ENCODE results near the gene GOSR1.
"Not testable (repeated sequence)": the region's sequence is repeated elsewhere in the genome, so short reads cannot be mapped to it uniquely, and the experiment has no call there.

The GOSR1 gene

GRCh38 chr17:30477083-30477773, at the start of gene GOSR1:
Gene GOSR1 (plus strand): TSS chr17:30477408. CDS start chr17:30477434, 26 bp downstream.
- DNase-seq = peak; percentile 96

- DNase-seq = no peak
Measured at GRCh38 chr17:30427611-30428010, 49.6 kb upstream of the GOSR1 start.

- DNase-seq = no peak
Measured at GRCh38 chr17:30429155-30429554, 48.1 kb upstream of the GOSR1 start.

- peak; percentile 6 for DNase-seq
Measured at GRCh38 chr17:30433514-30433913, 43.7 kb upstream of the GOSR1 start.

GRCh38 chr17:30436729-30437128, 40.5 kb upstream of the GOSR1 start:
- no peak for DNase-seq

GRCh38 chr17:30443721-30444120, 33.5 kb upstream of the GOSR1 start:
- no peak for DNase-seq

GRCh38 chr17:30446640-30447039, 30.6 kb upstream of the GOSR1 start:
- not testable (repeated sequence) for DNase-seq

- no peak for DNase-seq
Measured at GRCh38 chr17:30449480-30449879, 27.7 kb upstream of the GOSR1 start.

- no peak for DNase-seq
Measured at GRCh38 chr17:30450125-30451027, 26.8 kb upstream of the GOSR1 start.

- DNase-seq = peak; percentile 93
Measured at GRCh38 chr17:30454635-30455034, 22.6 kb upstream of the GOSR1 start.

GRCh38 chr17:30458371-30458770, 18.8 kb upstream of the GOSR1 start:
- DNase-seq = no peak

GRCh38 chr17:30458797-30459413, 18.3 kb upstream of the GOSR1 start:
- DNase-seq = not testable (repeated sequence)

- DNase-seq = no peak
Measured at GRCh38 chr17:30468465-30468864, 8.7 kb upstream of the GOSR1 start.

- DNase-seq = no peak
Measured at GRCh38 chr17:30472238-30472890, 4.8 kb upstream of the GOSR1 start.

GRCh38 chr17:30475206-30475605, 2.0 kb upstream of the GOSR1 start:
- no peak for DNase-seq

GRCh38 chr17:30476726-30477082, 504 bp upstream of the GOSR1 start:
- no peak for DNase-seq

- peak; percentile 68 for DNase-seq
Measured at GRCh38 chr17:30477774-30478115, 537 bp downstream of the GOSR1 start.

- no peak for DNase-seq
Measured at GRCh38 chr17:30482555-30482954, 5.3 kb downstream of the GOSR1 start.

- no peak for DNase-seq
Measured at GRCh38 chr17:30483159-30483558, 6.0 kb downstream of the GOSR1 start.

GRCh38 chr17:30493780-30494179, 16.6 kb downstream of the GOSR1 start:
- DNase-seq = no peak

- DNase-seq = no peak
Measured at GRCh38 chr17:30495586-30495985, 18.4 kb downstream of the GOSR1 start.

GRCh38 chr17:30503558-30503957, 26.4 kb downstream of the GOSR1 start:
- no peak for DNase-seq

- DNase-seq = no peak
Measured at GRCh38 chr17:30505868-30506417, 28.7 kb downstream of the GOSR1 start.
